Midbrain (tissue), 1 donor: Measurements from ENCODE around the gene SCML2.
"Not testable (repeated sequence)": the region's sequence is repeated elsewhere in the genome, so short reads cannot be mapped to it uniquely, and the experiment has no call there.

Source experiments
- DNase-seq: peaks from one replicate; lab custom pipeline; 2025; lab: John Stamatoyannopoulos, UW

Gene SCML2

DNA sequence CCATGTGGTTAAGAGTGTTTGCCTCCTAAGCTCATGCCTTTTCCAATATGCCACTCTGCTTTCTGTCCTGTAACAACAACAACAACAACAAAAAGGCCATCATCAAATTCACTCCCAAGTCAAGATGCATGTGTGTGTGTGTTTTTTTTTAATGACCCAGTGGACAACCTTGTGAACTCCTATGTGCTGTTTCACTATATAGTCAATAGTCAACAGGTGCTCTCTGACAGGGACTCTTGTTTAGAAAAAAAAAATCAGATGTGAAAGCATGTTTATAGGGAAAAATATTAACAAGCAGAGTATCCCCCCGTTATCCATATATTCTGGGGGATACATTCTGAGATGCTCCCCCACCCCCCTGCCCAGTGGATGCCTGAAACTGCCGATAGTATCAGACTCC, 83.2 kb downstream of the SCML2 start:
- DNase-seq, result no peak

DNA sequence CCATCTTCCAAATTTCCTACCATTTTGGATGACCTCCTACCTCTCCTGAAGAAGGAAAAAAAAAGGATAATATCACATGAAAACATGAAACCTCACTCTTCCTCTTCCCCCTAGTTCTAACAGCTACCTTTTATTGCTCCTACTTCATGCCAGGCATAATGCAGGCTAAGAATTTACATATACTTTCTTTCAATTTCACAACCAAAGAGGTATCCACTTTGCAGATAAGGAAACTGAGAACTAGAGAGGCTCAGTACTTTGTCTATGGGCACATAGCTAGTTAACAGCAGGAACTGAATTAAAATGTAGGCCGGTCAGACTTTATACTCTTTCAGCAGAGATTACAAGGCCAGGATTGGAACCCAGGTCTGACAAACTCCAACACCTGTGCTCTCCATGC, 99.4 kb downstream of the SCML2 start:
- DNase-seq, result no peak

DNA sequence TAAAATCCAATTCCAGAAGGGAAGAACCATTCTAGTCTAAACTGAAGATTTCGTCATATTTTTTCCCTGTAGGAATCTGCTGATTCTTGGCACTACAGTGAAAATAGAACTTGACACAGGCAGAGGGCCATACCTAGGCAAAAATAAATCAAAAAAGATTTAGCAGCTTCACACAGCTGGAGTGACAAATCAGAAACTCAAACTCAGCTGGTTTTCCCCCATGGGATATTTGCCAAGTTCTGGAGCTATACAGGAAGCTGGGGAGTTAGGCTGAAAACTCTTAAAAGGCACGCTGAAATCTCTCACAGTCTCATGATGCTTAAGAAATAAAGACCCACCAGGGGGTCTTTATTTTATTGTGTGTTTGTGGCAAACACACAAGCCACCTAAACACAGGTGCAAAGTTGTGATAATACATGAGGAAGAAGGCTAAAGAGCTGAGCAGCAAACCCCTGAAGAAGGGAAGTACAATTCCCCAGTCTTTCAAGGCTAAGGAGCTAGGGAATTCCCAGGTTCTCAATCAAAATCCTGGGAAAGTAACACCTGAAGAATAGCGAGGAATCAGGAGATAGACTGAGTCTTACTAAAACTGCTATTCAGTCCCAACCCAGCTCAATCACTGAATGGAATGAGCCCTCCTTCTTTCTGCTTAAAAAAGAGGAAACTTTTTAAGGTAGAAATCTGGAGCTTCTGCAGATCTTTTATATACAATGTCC, 101.7 kb downstream of the SCML2 start:
- no peak for DNase-seq

DNA sequence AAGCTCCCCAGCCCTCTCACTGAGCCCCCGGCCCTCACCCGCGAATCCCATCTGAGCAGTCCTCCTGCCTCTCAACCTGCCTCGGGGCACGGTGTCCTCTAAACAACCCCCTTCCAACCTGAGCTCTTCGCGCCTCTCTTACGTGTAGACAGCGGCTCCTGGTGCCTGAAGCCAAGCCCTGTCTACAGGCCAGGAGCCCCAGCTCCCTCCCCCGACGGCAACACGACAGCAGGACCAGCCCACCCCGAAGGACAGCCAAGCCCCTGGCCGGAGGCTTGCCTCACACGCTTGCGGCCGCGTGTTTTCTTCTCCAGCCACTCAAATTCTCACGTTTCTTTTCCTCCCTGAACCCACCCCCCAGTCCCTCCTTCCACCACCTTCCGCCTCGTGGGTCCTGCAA, 124.8 kb downstream of the SCML2 start:
- DNase-seq, result not testable (repeated sequence)

DNA sequence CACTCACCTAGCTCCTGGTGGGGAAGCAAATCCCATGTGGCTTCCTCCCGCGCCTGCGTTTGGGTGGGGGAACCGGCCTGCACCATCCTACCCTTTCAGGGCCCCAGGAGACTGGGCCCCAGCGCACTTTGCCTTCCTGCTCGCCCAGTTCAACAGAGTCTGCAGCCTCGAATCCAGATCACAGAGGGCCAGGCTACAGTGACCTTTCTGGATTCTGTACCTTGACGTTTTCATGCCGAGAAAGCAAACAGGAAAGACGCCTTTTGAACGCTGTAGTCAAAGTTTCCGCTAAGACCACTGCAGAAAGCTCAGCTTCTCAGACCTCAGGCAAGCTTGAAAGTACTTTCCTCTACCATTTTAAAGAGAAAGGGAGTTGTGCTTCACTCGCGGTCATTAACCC, 126.4 kb downstream of the SCML2 start:
- no peak for DNase-seq

DNA sequence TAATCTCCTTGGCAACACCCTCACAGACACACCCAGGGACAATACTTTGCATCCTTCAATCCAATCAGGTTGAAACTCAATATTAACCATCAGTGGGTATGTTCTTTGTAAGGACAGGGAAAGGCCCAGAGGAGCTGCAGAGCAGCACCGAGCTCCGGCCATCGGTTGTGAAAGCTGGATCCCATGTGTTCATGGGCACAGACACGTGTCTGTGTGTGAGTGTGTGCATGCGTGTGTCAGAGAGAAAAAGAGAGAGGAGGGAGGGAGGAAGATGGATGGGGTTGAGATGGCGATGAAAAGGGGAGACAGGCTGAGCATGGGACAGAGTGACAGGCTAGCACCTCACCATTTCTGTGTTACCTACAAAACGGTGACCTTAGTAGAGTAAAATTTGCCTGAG, 127.0 kb downstream of the SCML2 start:
- no peak for DNase-seq

DNA sequence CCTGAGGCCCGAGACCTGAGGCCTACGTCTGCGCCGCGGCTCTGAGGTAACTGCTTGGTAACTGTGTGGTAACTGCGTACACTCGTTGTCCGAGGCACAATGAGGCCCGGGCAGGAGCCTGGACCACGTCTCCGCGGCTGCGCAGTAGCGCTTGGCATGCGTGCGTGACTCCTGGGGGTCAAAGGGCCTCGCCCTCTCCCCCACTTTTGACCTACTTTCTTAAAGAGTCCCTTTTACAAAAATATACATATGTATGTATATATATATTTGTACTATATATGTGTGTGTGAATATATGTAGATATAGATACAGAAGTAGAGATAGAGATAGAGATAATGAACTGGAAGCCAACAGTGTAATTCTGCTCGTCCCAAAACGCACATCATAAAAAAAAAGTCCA, 133.7 kb downstream of the SCML2 start, which contains the start of gene BEND2:
Gene BEND2, minus strand, starts transcription at position 101 of the 400 bp plus-strand sequence. CDS start 136 bp downstream, outside the sequence.
- no peak for DNase-seq

DNA sequence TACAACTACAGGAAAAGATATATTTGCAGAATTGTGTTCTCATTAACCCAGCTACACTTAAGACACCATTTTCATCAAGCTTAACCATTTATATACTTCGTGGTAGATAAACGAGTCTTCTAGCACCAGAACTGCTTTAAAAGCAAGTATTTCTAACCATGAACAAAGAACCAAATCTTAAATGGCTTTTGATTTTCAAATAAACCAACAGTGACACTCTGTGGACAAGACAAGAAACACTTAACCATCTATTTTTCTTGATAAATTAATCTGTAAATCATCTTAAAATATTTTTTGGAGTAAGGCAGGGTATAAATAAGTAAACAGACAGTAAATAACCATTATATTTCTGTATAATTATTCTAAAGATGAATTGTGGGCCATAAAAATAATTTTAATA, 144.0 kb downstream of the SCML2 start:
- peak; percentile 0 for DNase-seq

DNA sequence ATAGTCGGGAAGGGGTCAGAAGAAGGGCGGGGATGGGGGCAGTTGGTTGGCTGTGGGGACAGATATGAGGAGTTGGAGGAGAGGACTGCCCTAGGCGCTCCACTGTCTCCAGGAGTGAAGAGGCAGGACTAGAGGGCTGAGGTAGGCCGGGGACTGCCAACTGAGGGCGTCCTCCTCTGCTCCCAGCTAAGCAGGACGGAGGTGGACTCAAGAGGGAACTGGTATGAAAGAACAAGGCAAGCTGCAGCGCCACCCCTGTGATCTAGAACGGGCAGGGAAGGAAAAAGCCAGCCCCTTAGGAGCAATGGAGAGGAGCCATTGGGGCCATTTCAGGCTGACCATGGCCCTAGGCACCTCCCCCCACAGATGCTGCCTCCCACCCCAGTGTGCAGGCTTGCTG, 147.8 kb downstream of the SCML2 start:
- no peak for DNase-seq

DNA sequence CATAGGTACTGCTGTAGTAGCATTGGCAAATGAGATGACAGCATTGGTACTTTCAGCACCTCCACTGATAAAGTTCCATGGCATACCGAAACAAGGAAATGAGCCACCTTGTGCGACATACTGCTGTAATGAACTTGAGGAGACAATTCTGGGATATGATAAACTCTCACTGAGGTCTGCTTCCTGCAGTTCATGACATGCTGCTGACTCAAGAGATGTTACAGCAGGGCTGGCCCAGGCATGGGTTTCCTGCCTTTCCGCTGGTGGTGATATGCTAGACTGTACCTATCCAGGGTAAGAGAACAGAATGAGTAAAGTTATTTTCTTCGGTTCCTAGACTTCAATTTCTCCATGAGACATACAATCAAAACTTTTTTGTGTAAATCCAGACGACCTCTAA, 150.9 kb downstream of the SCML2 start:
- no peak for DNase-seq

DNA sequence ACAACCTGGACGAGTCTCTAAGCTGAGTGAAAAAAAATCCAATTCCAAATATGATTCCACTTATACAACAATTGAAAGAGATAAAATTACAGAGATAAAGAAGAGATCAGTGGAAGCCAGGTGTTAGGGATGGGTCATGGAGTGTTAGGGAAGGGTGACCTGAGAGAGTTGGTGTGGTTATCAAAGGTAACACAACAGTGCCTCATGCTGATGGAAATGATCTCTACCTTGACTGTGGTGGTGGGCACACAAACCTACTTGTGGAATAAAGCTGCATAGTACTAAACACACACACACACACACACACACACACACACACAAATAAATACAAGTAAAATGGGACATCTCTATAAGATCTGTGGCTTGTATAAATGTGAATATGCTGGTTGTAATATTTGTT, 159.8 kb downstream of the SCML2 start:
- no peak for DNase-seq
